ENCODE results near the gene AFMID. TPM values are rescaled to one million over a fixed set of nuclear protein-coding genes. Genes with fewer than 3 reads are reported as not detected.

AFMID gene
- total RNA-seq, 1 donor from 2014 or later: 107 TPM

DNA sequence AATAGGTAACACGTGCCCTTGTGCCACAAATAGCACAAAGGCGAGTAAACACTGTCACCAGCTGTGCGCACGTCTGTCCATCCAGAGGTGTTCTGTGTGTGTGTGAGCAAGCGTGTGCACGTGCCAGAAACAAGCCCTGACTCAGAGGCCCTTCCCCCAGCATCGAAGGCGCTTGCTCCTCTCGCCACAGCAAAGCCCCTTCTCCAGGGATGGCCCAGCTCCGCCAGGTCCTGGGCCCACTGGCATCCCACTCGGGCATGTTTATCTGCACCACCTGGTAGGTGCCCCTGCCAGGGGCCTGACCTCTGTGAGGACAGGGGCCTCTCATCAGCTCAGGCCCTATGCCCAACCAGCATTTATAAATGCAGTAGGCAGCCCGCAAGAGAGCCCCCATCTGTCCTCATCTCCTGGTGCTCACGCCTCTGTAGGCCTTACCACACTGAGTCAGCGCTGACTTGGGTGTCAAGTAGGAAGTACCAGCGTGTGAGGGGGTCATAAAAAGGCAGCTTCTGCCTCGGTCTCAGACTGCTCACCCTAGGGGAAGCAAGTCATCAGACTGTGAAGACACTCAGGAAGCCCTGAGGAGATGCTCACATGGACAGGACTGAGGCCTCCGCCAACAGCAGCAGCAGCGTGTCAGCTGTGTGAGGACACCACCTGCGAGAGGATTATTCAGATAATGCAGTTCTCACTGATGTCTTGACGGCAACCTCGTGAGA is 55.0 kb downstream of the AFMID start:
- no peak for DNase-seq (ENCODE audit: low spot score in 2 of 2)
- Histone ChIP-seq H3K4me3 (no peak overlapping the region), H3K27me3 (no peaks in the 10 kb centered on the region), H3K4me1 (no peaks in the 10 kb centered on the region), H3K9me3 (no peaks in the 10 kb centered on the region), H3K36me3 (no peaks in the 10 kb centered on the region), H3K27ac (no peak overlapping the region)
- TF ChIP-seq, protein P1, sequence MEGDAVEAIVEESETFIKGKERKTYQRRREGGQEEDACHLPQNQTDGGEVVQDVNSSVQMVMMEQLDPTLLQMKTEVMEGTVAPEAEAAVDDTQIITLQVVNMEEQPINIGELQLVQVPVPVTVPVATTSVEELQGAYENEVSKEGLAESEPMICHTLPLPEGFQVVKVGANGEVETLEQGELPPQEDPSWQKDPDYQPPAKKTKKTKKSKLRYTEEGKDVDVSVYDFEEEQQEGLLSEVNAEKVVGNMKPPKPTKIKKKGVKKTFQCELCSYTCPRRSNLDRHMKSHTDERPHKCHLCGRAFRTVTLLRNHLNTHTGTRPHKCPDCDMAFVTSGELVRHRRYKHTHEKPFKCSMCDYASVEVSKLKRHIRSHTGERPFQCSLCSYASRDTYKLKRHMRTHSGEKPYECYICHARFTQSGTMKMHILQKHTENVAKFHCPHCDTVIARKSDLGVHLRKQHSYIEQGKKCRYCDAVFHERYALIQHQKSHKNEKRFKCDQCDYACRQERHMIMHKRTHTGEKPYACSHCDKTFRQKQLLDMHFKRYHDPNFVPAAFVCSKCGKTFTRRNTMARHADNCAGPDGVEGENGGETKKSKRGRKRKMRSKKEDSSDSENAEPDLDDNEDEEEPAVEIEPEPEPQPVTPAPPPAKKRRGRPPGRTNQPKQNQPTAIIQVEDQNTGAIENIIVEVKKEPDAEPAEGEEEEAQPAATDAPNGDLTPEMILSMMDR (IDR thresholded peaks at IDR 0.05): no peak
- intact Hi-C loops (cut with DNase I): no loop called here

DNA sequence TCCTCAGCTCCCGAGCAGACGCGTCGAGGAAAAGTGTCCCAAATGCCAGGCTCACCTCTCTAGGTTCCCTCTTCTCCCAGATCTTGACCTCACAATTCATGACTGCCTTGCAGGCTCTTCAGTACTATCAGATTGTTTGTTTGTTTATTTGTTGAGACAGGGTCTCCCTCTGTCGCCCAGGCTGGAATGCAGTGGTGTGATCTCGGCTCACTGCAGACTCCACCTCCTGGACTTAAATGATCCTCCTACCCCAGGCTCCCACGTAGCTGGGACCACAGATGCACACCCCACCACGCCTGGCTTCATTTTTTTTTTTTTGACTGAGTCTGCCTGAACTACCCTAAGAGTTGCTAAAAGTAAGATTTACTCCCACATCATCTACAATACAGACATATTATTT is 60.1 kb downstream of the AFMID start:
- Histone ChIP-seq H3K9me3 (no peaks in the 10 kb centered on the region), H3K4me1 (no peaks in the 10 kb centered on the region), H3K27me3 (no peaks in the 10 kb centered on the region), H3K4me3 (no peak overlapping the region), H3K27ac (no peak overlapping the region), H3K36me3 (no peaks in the 10 kb centered on the region)
- no peak for DNase-seq (ENCODE audit: low spot score in 2 of 2)
- intact Hi-C loops (cut with DNase I): no loop called here
- TF ChIP-seq, protein P1 (IDR thresholded peaks at IDR 0.05): no peak

DNA sequence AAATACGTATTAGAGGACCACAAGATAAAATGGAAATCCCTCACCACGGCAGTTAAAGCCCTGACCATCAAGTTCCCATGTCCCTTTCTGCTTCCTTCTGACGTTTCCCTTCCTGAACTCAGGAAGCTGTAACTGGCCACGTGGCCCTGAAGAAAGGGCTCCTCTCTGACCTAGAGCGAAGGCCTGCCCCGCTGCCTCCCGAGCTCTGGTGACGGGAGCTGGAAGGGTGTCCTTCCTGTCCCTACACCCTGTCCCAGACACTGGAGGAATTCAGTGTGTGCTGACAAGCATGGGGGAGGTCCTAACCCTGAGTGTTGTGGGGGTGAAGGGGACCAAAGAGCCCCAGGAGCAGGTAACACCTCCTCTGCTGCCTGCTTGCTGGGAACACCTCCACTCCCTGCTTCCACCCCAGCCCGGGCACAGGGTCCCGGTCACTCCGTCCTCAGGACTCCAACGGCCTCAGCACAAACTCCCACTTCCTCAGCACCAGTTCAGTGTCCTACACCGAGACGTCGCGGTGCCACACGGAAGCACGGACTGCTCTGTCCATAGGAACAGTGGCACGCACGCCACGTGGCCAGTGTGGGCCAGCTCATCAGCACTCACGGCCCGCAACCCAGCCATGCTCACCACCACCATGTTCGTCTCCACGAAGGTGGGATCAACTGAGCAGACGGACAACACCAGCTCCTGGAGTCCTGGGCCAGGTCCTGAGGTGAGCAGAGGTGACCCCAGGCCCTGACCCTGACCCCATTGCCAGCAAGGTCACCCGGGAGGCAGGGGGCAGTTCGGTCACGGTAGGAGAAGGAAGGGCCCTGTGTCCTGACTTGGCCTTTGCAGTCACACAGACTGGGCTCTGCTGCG is 61.1 kb downstream of the AFMID start:
- no peak for DNase-seq (ENCODE audit: low spot score in 2 of 2)
- H3K36me3 ChIP-seq: no peaks in the 10 kb centered on the region
- no peaks in the 10 kb centered on the region for H3K27me3 ChIP-seq
- TF ChIP-seq, protein P1 (IDR thresholded peaks at IDR 0.05): no peak
- no peak overlapping the region for H3K4me3 ChIP-seq
- H3K4me1 ChIP-seq: no peaks in the 10 kb centered on the region
- no peaks in the 10 kb centered on the region for H3K9me3 ChIP-seq
- no peak overlapping the region for H3K27ac ChIP-seq
- intact Hi-C loops (cut with DNase I): no loop called here

DNA sequence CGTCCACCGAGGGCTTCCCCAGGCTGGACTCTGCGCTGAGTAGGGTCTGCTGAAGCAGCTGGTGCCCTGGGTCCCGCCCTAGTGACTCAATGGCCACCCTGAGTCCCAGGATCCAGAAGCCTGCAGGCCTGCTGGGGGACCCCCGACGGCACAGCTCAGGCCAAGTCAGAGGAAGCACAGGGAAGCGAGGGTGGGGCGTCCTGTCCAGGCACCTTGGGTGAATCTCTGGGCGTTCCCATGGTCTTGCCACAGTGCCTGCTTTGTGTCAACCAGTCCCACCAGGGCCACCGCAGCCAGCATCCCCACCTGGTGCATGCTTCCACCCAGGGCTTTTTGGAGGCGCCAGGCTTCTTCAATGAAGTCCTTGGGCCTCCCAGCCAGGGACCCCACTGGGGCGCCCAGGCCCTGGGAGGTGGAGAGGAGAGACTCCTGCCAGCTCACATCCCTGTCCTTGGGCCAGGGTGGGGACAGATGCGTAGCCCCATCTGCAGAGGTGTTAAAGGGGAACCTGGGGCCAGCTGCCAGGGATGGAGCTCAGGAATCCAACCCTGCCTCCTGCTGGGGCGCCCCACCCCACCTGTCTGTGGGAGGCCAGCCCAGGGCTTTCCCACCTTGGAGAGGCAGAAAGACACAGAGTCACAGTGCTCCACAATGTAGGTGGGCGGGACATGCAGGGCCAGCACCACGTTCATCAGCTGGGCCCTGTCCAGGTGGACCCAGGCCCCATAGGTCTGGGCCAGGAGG is 62.1 kb downstream of the AFMID start:
- Histone ChIP-seq H3K27ac (no peak overlapping the region), H3K27me3 (no peaks in the 10 kb centered on the region)

More for the DNA sequence above, 62.1 kb downstream of the AFMID start:
- intact Hi-C loops (cut with DNase I): no loop called here
- H3K4me1 ChIP-seq: peaks cover 0 to 5% of the 10 kb centered on the region in 2 donors
- H3K9me3 ChIP-seq: no peaks in the 10 kb centered on the region
- TF ChIP-seq, protein P1 (IDR thresholded peaks at IDR 0.05): no peak
- no peak for DNase-seq (ENCODE audit: low spot score in 2 of 2)
- H3K36me3 ChIP-seq: no peaks in the 10 kb centered on the region
- H3K4me3 ChIP-seq: no peak overlapping the region
